GM12891 (cell line): ENCODE data around the gene OGDHL.

Experiments used
- POLR2A ChIP-seq: IDR thresholded peaks from 2 replicates; pipeline ENCODE4 v1.6.1; 2011; ENCODE audit warnings: low read depth, low read length, control low read depth
- POLR2AphosphoS5 ChIP-seq: IDR thresholded peaks from 2 replicates; pipeline ENCODE4 v1.6.1; 2011; ENCODE audit warnings: low read depth, low read length, control low read depth

- TF ChIP-seq POLR2A, result no peak
- no peak for TF ChIP-seq POLR2AphosphoS5
Observed at GRCh38 chr10:49756641-49757040, 5.5 kb downstream of the OGDHL start.
